GM23338 (cell line): ENCODE results near the gene ZNF546.

Experiments used
- CREB1 ChIP-seq: fragments of 250-450 bp; sonication (Bioruptor Pico); IDR thresholded peaks from 2 replicates; pipeline ENCODE4 v1.5.0; 2020; ENCODE audit warnings: low read depth, mild to moderate bottlenecking, moderate library complexity
- CTCF ChIP-seq, 2 experiments: fragments of 200-600 bp in 1 of 2; sonication (generic) in 1 of 2; conservative IDR thresholded peaks; 2 replicates each; pipeline versions ENCODE4 v1.5.1 to v1.6.1; 2016 to 2017; ENCODE audit warnings: antibody characterized with exemption in 2 of 2, low read depth in 2 of 2, mild to moderate bottlenecking in 2 of 2, moderate library complexity in 1 of 2
- EZH2 ChIP-seq: fragments of 200-600 bp; sonication (generic); IDR thresholded peaks from one replicate; pipeline ENCODE4 v1.8.0; 2017; ENCODE audit warnings: antibody characterized with exemption, mild to moderate bottlenecking, low read depth; ENCODE audit not compliant: unreplicated experiment
- POLR2AphosphoS5 ChIP-seq: IDR thresholded peaks from 2 replicates; pipeline ENCODE4 v1.6.1; 2016; ENCODE audit warnings: antibody characterized with exemption, low read depth

GRCh38 chr19:39969681-39970424 is 27.0 kb upstream of the ZNF546 start:
- no peak for TF ChIP-seq CTCF (conservative IDR thresholded peaks at IDR 0.05; ENCODE audit: low read depth in 2 of 2)
- no peak for TF ChIP-seq EZH2
- no peak for TF ChIP-seq POLR2AphosphoS5
- TF ChIP-seq CREB1 (CRISPR knock-in tag) = no peak
